CD4-positive, CD25-positive, alpha-beta regulatory T cell (primary cell): Measurements from ENCODE around the gene TCOF1. TPM values are rescaled to one million over a fixed set of nuclear protein-coding genes. Genes with fewer than 3 reads are reported as not detected.

Experiments used
- ATAC-seq, 2 donors: fragments of 150-1000 bp; cut with Tn5 transposase; one replicate each; pipeline ENCODE4 v1.10.0; 2021; ENCODE audit warnings: low read depth in 2 of 2, moderate number of reproducible peaks in 2 of 2, moderate library complexity in 1 of 2
- DNase-seq, 3 donors: peaks; one replicate each; pipeline versions ENCODE4 v3.0.0 to v3.0.0-alpha.2; 2012 to 2022; ENCODE audit warnings: mixed read lengths in 1 of 3
- H3K27ac ChIP-seq: one replicate; pipeline ENCODE4 v1.7.0; 2013; ENCODE audit warnings: mild to moderate bottlenecking, low read length; ENCODE audit not compliant: insufficient read depth, poor library complexity, severe bottlenecking
- H3K27me3 ChIP-seq: one replicate; pipeline ENCODE4 v1.7.0; 2013; ENCODE audit warnings: low read length; ENCODE audit not compliant: control insufficient read depth, insufficient read depth
- H3K36me3 ChIP-seq: one replicate; pipeline ENCODE4 v1.7.0; 2013; ENCODE audit warnings: mild to moderate bottlenecking, low read length, moderate library complexity; ENCODE audit not compliant: control insufficient read depth, insufficient read depth
- H3K4me1 ChIP-seq: 2 replicates; pipeline ENCODE4 v1.7.0; 2013; ENCODE audit warnings: mild to moderate bottlenecking, low read length; ENCODE audit not compliant: insufficient read depth, control insufficient read depth, poor library complexity, severe bottlenecking
- H3K4me3 ChIP-seq: one replicate; pipeline ENCODE4 v1.7.0; 2013; ENCODE audit warnings: low read depth, mild to moderate bottlenecking, low read length, moderate library complexity
- H3K9me3 ChIP-seq, 2 experiments: 1 replicate in 1 of 2; 2 replicates in 1 of 2; pipeline ENCODE4 v1.7.0; 2013; ENCODE audit warnings: low read length in 2 of 2, mild to moderate bottlenecking in 1 of 2, moderate library complexity in 1 of 2; ENCODE audit not compliant: control insufficient read depth in 2 of 2
- H3K27ac Mint-ChIP-seq, 3 donors: one replicate each; pipeline ENCODE4 v1.8.0; 2020 to 2022; ENCODE audit warnings: mild to moderate bottlenecking in 3 of 3, mixed read lengths in 3 of 3, moderate library complexity in 2 of 3
- H3K27me3 Mint-ChIP-seq: one replicate; pipeline ENCODE4 v1.8.0; 2022; ENCODE audit warnings: mild to moderate bottlenecking, mixed read lengths
- H3K36me3 Mint-ChIP-seq: one replicate; pipeline ENCODE4 v1.8.0; 2020; ENCODE audit warnings: mixed read lengths
- H3K4me1 Mint-ChIP-seq, 4 donors: one replicate each; pipeline ENCODE4 v1.8.0; 2020 to 2022; ENCODE audit warnings: mixed read lengths in 4 of 4, mild to moderate bottlenecking in 1 of 4
- H3K4me3 Mint-ChIP-seq, 4 donors: one replicate each; pipeline ENCODE4 v1.8.0; 2020 to 2022; ENCODE audit warnings: mild to moderate bottlenecking in 4 of 4, mixed read lengths in 4 of 4, moderate library complexity in 3 of 4
- H3K9me3 Mint-ChIP-seq, 7 donors: one replicate each; pipeline ENCODE4 v1.8.0; 2020 to 2022; ENCODE audit warnings: mixed read lengths in 7 of 7, mild to moderate bottlenecking in 3 of 7, moderate library complexity in 2 of 7
- polyA plus RNA-seq, 4 donors: library from polyadenylated mRNA; unstranded; fragments of 300-500 nt; fragmentation: Illumina TruSeq; gene quantifications; one replicate each; pipeline ENCODE4 v1.2.3, GENCODE V29; 2021
- total RNA-seq: library from RNA; stranded (reverse); gene quantifications from one replicate; pipeline ENCODE4 v1.2.3, GENCODE V29; 2022

Gene TCOF1
- total and polyA plus RNA-seq, 5 donors from 2014 or later, result 2.7 to 58.3 (median 3.9) TPM

DNA sequence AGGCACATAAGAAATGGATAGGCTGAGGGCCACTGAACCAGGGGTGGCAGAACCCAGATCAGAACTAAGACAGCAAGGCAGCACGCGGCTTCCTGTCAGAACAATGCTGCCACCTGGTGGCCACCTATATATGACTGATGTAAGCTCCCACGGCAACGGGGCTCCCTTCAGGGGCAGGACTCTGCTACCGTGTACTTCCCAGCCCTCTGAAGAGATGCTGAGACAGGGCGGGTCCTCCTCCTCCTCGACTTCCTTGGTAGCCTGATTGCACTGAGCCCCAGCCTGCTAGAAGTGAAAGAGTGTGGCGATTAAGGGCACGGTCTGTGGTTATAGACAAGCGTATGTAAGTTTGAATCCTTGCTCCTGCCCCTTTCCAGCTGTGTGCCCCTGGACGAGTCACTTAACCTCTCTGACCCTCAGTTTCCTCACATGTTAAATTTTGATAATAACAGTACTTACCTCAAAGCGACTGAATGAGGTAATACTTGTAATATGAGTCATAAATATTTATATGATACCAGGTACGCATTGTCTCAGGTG is 78.7 kb downstream of the TCOF1 start:
- no peaks in the 10 kb centered on the region for H3K36me3 ChIP-seq
- H3K9me3 Mint-ChIP-seq, result no peaks in the 10 kb centered on the region
- H3K4me1 ChIP-seq, result peaks cover 9% of the 10 kb centered on the region
- peak overlapping the region; percentile 11 for H3K4me3 ChIP-seq
- no peaks in the 10 kb centered on the region for H3K36me3 Mint-ChIP-seq
- H3K27ac Mint-ChIP-seq, result peak overlapping the region; percentile 57 to 91 (median 84)
- ATAC-seq, result peak; percentile 97 to 98
- no peaks in the 10 kb centered on the region for H3K9me3 ChIP-seq
- H3K27me3 Mint-ChIP-seq, result peaks cover 7% of the 10 kb centered on the region
- peaks cover 4 to 11% (median 8%) of the 10 kb centered on the region in 4 donors for H3K4me1 Mint-ChIP-seq
- DNase-seq, result peak; percentile 80 to 93 (median 86)
- H3K4me3 Mint-ChIP-seq, result peak overlapping the region in 3 of 4 donors; percentile 4 to 59 (median 47)
- no peak overlapping the region for H3K27ac ChIP-seq
- H3K27me3 ChIP-seq, result no peaks in the 10 kb centered on the region

DNA sequence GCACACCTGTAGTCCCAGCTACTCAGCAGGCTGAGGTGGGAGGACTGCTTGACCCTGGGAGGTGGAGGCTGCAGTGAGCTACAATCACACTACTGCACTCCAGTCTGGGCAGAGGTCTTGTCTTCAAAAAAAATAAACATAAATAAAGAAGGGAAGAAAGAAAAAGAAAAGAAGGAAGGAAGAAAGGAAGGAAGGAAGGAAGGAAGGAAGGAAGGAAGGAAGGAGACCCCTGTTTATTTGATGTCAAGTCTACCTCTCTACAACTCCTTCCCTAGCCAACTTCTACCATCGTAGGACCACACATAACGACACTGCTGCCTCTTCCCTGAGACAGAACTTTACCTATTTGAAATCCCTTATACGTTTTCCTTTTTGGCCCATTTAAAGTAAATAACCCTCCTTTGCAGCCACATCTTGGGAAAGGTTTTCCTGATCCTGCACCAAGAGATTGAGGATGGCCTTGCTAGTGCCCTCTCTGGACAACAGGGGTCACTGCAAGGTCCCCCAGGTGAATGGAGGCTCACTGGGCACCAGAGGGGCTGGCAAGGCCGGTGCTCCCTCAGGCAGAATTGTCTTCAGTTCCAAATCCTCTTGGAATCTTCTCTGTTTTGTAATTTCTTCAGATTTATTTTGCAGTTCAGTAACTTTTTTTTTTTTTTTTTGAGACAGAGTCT is 81.5 kb downstream of the TCOF1 start:
- no peak for ATAC-seq
- peaks cover 9% of the 10 kb centered on the region for H3K4me1 ChIP-seq
- Mint-ChIP-seq H3K27me3 (peaks cover 7% of the 10 kb centered on the region), H3K9me3 (no peaks in the 10 kb centered on the region), H3K4me1 (peaks cover 9 to 16% (median 11%) of the 10 kb centered on the region in 4 donors), H3K36me3 (peaks cover 12% of the 10 kb centered on the region), H3K4me3 (no peak overlapping the region), H3K27ac (peak overlapping the region in 2 of 3 donors; percentile 63 to 77)
- no peaks in the 10 kb centered on the region for H3K27me3 ChIP-seq
- H3K36me3 ChIP-seq, result peaks cover 22% of the 10 kb centered on the region
- H3K27ac ChIP-seq, result no peak overlapping the region
- H3K4me3 ChIP-seq, result no peak overlapping the region
- DNase-seq, result no peak
- H3K9me3 ChIP-seq, result no peaks in the 10 kb centered on the region

DNA sequence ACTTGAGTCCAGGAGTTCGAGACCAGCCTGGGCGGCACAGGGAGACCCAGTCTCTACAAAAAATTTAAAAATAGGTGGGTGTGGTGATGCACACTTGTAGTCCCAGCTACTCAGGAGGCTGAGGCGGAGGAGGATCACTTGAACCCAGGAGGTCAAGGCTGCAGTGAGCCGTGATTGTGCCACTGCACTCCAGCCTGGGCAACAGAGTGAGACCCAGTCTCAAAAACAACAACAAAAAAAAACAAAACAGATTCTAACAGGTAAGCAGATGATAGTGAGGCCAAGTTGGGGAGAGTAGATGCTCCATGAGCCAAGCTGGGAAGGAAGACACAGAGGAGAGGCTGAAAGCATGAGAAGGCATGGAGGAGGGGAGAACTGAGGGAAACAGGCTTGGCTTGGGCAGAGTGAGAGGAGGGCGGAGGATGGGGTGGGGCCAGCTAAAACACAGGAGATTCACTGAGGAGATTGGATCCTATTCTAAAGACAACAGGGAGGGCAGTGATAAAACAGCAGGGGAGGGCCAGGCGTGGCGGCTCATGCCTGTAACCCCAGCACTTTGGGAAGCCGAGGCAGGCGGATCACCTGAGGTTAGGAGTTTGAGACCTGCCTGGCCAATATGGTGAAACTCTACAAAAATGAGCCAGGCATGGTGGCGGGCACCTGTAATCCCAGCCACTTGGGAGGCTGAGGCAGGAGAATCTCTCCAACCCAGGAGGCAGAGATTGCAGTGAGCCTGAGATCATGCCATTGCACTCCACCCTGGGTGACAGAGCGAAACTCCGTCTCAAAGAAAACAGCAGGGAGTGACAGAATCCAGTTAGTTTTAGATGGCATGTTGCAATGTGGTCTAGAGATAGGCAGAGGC is 83.7 kb downstream of the TCOF1 start:
- Mint-ChIP-seq H3K9me3 (no peaks in the 10 kb centered on the region), H3K36me3 (peaks cover 21% of the 10 kb centered on the region), H3K4me3 (no peak overlapping the region), H3K4me1 (peaks cover 4 to 17% (median 14%) of the 10 kb centered on the region in 4 donors), H3K27ac (no peak overlapping the region), H3K27me3 (peaks cover 2% of the 10 kb centered on the region)
- H3K36me3 ChIP-seq, result peaks cover 44% of the 10 kb centered on the region
- ATAC-seq (no peak), DNase-seq (no peak)
- H3K27me3 ChIP-seq, result no peaks in the 10 kb centered on the region
- H3K9me3 ChIP-seq, result no peaks in the 10 kb centered on the region
- H3K27ac ChIP-seq, result no peak overlapping the region
- H3K4me1 ChIP-seq, result peaks cover 9% of the 10 kb centered on the region
- H3K4me3 ChIP-seq, result no peak overlapping the region

GRCh38 chr5:150441813-150442698 is 84.6 kb downstream of the TCOF1 start:
- Histone ChIP-seq H3K4me3 (no peak overlapping the region), H3K27me3 (no peaks in the 10 kb centered on the region), H3K27ac (no peak overlapping the region), H3K36me3 (peaks cover 53% of the 10 kb centered on the region), H3K4me1 (peaks cover 5% of the 10 kb centered on the region), H3K9me3 (no peaks in the 10 kb centered on the region)
- no peaks in the 10 kb centered on the region for H3K27me3 Mint-ChIP-seq
- peak in 1 of 2 donors; percentile 19 for ATAC-seq
- DNase-seq, result no peak
- peaks cover 29% of the 10 kb centered on the region for H3K36me3 Mint-ChIP-seq
- H3K9me3 Mint-ChIP-seq, result no peaks in the 10 kb centered on the region
- H3K4me3 Mint-ChIP-seq, result no peak overlapping the region
- H3K4me1 Mint-ChIP-seq, result peaks cover 4 to 23% (median 16%) of the 10 kb centered on the region in 4 donors
- H3K27ac Mint-ChIP-seq, result no peak overlapping the region

- Mint-ChIP-seq H3K36me3 (peaks cover 35% of the 10 kb centered on the region), H3K27me3 (no peaks in the 10 kb centered on the region), H3K27ac (no peak overlapping the region), H3K4me1 (peaks cover 4 to 27% (median 21%) of the 10 kb centered on the region in 4 donors), H3K4me3 (no peak overlapping the region), H3K9me3 (no peaks in the 10 kb centered on the region)
- Histone ChIP-seq H3K27ac (no peak overlapping the region), H3K4me3 (no peak overlapping the region), H3K27me3 (no peaks in the 10 kb centered on the region), H3K9me3 (no peaks in the 10 kb centered on the region), H3K36me3 (peaks cover 59% of the 10 kb centered on the region), H3K4me1 (peaks cover 12% of the 10 kb centered on the region)
- ATAC-seq (no peak), DNase-seq (no peak)
Observed at GRCh38 chr5:150442699-150443080, 85.2 kb downstream of the TCOF1 start.

DNA sequence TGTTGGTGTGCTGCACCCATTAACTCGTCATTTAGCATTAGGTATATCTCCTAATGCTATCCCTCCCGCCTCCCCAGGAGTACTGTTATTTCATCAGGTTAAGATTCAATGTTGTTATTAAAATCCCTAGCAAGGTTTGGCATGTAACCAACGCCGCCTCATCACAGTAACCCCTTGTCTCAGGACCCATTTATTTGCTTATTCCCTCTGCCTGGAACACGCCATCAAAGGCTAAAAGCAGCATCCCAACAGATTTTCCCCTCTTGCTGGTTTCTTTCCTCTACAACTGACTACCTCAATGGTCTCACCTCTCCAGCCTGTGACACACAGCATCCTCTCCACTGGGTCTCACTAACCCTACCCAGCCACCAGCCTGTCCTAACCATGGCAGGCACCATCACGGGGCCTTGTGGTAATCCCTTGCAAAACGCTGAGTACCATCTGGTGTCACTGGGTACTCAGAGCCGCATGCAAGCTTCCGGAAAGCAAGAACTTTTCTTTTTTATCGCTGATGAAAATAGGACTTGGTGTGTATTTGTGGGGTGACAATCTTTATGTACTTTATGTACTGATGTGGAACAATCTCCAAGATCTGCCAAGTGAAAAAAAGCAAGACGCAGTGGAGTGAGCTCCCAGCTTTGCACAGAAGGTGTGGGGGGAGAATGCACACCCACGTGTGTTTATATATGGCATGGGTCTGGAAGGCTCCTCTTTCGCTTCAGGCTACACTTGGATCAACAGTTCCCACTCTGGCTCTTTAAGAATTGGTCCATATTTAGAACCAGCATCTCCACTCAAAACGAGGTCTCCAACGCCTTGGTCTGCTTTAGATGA is 86.0 kb downstream of the TCOF1 start:
- Mint-ChIP-seq H3K36me3 (peaks cover 40% of the 10 kb centered on the region), H3K9me3 (no peaks in the 10 kb centered on the region), H3K4me1 (peaks cover 4 to 35% (median 29%) of the 10 kb centered on the region in 4 donors), H3K27ac (peak overlapping the region in 2 of 3 donors; percentile 43 to 49), H3K4me3 (peak overlapping the region in 2 of 4 donors; percentile 6 to 15), H3K27me3 (no peaks in the 10 kb centered on the region)
- no peak for ATAC-seq
- peaks cover 19% of the 10 kb centered on the region for H3K4me1 ChIP-seq
- no peaks in the 10 kb centered on the region for H3K9me3 ChIP-seq
- H3K27ac ChIP-seq, result no peak overlapping the region
- no peak for DNase-seq
- H3K36me3 ChIP-seq, result peaks cover 59% of the 10 kb centered on the region
- no peak overlapping the region for H3K4me3 ChIP-seq
- H3K27me3 ChIP-seq, result no peaks in the 10 kb centered on the region
